Activated naive CD4-positive, alpha-beta T cell treated with anti-CD3 and anti-CD28 coated beads for 36 hours (primary cell): ENCODE results near the gene DAAM1. TPM values are rescaled to one million over a fixed set of nuclear protein-coding genes. Genes with fewer than 3 reads are reported as not detected.
A peak's percentile ranks its signal among the peaks of the same experiment; 100 is the strongest.

Experiments used
- CTCF ChIA-PET: fragments of 350-600 bp; sonication (Branson Sonifier 250); formaldehyde crosslinking; loops from one replicate; lab custom pipeline; 2021; ENCODE audit warnings: antibody characterized with exemption; lab: Charles Lee
- DNase-seq: peaks from one replicate; pipeline ENCODE4 v3.0.0-alpha.2; 2020
- H3K27ac Mint-ChIP-seq: one replicate; pipeline ENCODE4 v1.8.0; 2021; ENCODE audit warnings: mild to moderate bottlenecking, mixed read lengths
- H3K27me3 Mint-ChIP-seq: one replicate; pipeline ENCODE4 v1.8.0; 2021; ENCODE audit warnings: low read depth, mixed read lengths
- H3K36me3 Mint-ChIP-seq: one replicate; pipeline ENCODE4 v1.8.0; 2021; ENCODE audit warnings: low read depth, mixed read lengths
- H3K4me1 Mint-ChIP-seq: one replicate; pipeline ENCODE4 v1.8.0; 2021; ENCODE audit warnings: low read depth, mixed read lengths
- H3K4me3 Mint-ChIP-seq: one replicate; pipeline ENCODE4 v1.8.0; 2021; ENCODE audit warnings: mild to moderate bottlenecking, moderate library complexity, mixed read lengths
- H3K9me3 Mint-ChIP-seq: one replicate; pipeline ENCODE4 v1.8.0; 2021; ENCODE audit warnings: mixed read lengths
- intact Hi-C: fragments of 100-400 bp; cut with micrococcal nuclease; formaldehyde crosslinking; loops from one replicate; pipeline ENCODE4 v1.15.1; 2023
- total RNA-seq, 2 experiments: library from RNA; stranded (reverse); gene quantifications; one replicate each; pipeline ENCODE4 v1.2.3, GENCODE V29; 2021

Gene DAAM1
- total RNA-seq, 2 experiments from 2014 or later, result 7.6 to 8.3 TPM

GRCh38 chr14:59189091-59189785 lies 771 bp downstream of the DAAM1 start:
- Mint-ChIP-seq H3K36me3 (no peaks in the 10 kb centered on the region), H3K4me3 (peak overlapping the region; percentile 91), H3K27me3 (no peaks in the 10 kb centered on the region), H3K27ac (no peak overlapping the region), H3K9me3 (no peaks in the 10 kb centered on the region), H3K4me1 (peaks cover 13% of the 10 kb centered on the region)
- CTCF ChIA-PET, result interaction anchor here (0.6 to 1.2 kb wide), 2 partner anchors 102 to 255 kb away, joined by 3 read pairs; no protein-coding TSS in a partner anchor
- DNase-seq, result peak; percentile 32
- intact Hi-C loops, result loop anchor here (2.0 to 10.0 kb wide), 7 partner anchors 62 to 1798 kb away; partner anchors contain the start of gene NAA30

GRCh38 chr14:59189786-59190368 lies 1.4 kb downstream of the DAAM1 start:
- no peaks in the 10 kb centered on the region for H3K27me3 Mint-ChIP-seq
- intact Hi-C loops, result loop anchor here (2.0 to 10.0 kb wide), 7 partner anchors 63 to 1799 kb away; partner anchors contain the start of gene NAA30

GRCh38 chr14:59190372-59190771 lies 1.9 kb downstream of the DAAM1 start:
- Mint-ChIP-seq H3K36me3 (no peaks in the 10 kb centered on the region), H3K27ac (no peak overlapping the region), H3K27me3 (no peaks in the 10 kb centered on the region), H3K4me1 (peaks cover 13% of the 10 kb centered on the region), H3K4me3 (peak overlapping the region; percentile 91), H3K9me3 (no peaks in the 10 kb centered on the region)
- CTCF ChIA-PET, result interaction anchor here (0.6 to 0.7 kb wide), 2 partner anchors 115 to 253 kb away, joined by 3 read pairs; no protein-coding TSS in a partner anchor
- intact Hi-C loops, result no loop called here
- no peak for DNase-seq

More at GRCh38 chr14:59189786-59190368, 1.4 kb downstream of the DAAM1 start:
- Mint-ChIP-seq H3K9me3 (no peaks in the 10 kb centered on the region), H3K36me3 (no peaks in the 10 kb centered on the region), H3K4me3 (peak overlapping the region; percentile 91), H3K27ac (no peak overlapping the region), H3K4me1 (peaks cover 13% of the 10 kb centered on the region)
- peak; percentile 77 for DNase-seq
- CTCF ChIA-PET, result interaction anchor here (0.6 to 0.7 kb wide), 3 partner anchors 101 to 253 kb away, joined by 3 read pairs; no protein-coding TSS in a partner anchor

GRCh38 chr14:59195912-59196311 lies 7.4 kb downstream of the DAAM1 start:
- H3K4me3 Mint-ChIP-seq, result no peak overlapping the region
- intact Hi-C loops, result no loop called here
- H3K9me3 Mint-ChIP-seq, result no peaks in the 10 kb centered on the region
- no peaks in the 10 kb centered on the region for H3K4me1 Mint-ChIP-seq
- H3K27ac Mint-ChIP-seq, result no peak overlapping the region
- no peaks in the 10 kb centered on the region for H3K36me3 Mint-ChIP-seq
- DNase-seq, result no peak
- CTCF ChIA-PET, result interaction anchor here (0.6 to 0.8 kb wide), 2 partner anchors 11 to 168 kb away, joined by 3 to 4 read pairs; no protein-coding TSS in a partner anchor
- no peaks in the 10 kb centered on the region for H3K27me3 Mint-ChIP-seq

- Mint-ChIP-seq H3K27me3 (no peaks in the 10 kb centered on the region), H3K4me3 (no peak overlapping the region), H3K36me3 (no peaks in the 10 kb centered on the region), H3K9me3 (no peaks in the 10 kb centered on the region), H3K4me1 (peaks cover 4% of the 10 kb centered on the region), H3K27ac (no peak overlapping the region)
- DNase-seq, result no peak
- intact Hi-C loops, result no loop called here
- CTCF ChIA-PET, result no interaction called here
These were observed 9.3 kb downstream of the DAAM1 start for GRCh38 chr14:59197695-59198262.

- H3K27ac Mint-ChIP-seq, result no peak overlapping the region
- no peak overlapping the region for H3K4me3 Mint-ChIP-seq
- peaks cover 4% of the 10 kb centered on the region for H3K4me1 Mint-ChIP-seq
- no peak for DNase-seq
- CTCF ChIA-PET, result no interaction called here
- no peaks in the 10 kb centered on the region for H3K27me3 Mint-ChIP-seq
- intact Hi-C loops, result no loop called here
- H3K9me3 Mint-ChIP-seq, result no peaks in the 10 kb centered on the region
- no peaks in the 10 kb centered on the region for H3K36me3 Mint-ChIP-seq
These were observed 10.7 kb downstream of the DAAM1 start for GRCh38 chr14:59199205-59199604.

DNA sequence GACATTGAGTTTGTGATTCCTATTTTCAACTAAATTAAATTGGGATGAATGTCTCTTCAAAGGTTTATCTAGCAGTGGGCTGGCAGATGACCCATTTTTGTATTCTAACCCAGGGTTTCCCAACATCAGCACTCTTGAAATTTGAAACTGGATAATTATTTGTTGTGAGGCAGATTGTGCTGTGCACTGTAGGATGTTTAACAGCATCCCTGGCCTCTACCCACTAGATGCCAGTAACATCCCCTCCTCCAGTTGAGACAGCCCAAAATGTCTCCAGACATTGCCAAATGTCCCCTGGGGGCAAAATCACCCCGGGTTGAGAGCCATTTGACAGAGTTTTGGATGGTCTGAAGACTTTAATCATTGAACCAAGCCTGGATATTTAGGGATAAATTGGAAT lies 11.1 kb downstream of the DAAM1 start:
- intact Hi-C loops, result no loop called here
- Mint-ChIP-seq H3K4me1 (peaks cover 4% of the 10 kb centered on the region), H3K36me3 (no peaks in the 10 kb centered on the region), H3K4me3 (no peak overlapping the region), H3K27me3 (no peaks in the 10 kb centered on the region), H3K9me3 (no peaks in the 10 kb centered on the region), H3K27ac (no peak overlapping the region)
- DNase-seq, result no peak
- CTCF ChIA-PET, result interaction anchor here (0.7 kb wide), 1 partner anchor 173 kb away, joined by 3 read pairs; no protein-coding TSS in a partner anchor

DNA sequence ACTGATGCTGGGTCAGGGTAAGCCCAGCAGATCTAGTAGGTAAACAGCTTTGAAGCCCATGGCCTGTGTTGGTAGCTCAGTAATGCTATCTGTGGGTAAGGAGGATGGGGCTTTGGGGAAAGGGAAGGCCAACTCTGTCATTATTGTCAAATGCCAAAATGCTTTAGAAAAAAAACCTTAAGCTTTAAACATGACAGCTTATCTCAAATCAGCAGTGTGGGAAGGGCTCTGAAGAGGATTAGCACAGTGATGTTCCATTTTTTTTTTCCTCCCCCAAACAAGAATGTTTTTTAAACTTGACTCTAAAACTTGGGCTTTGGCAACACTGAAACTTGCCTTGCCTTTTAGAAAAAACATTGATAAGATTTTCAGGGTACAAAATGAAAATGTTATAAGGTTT lies 11.7 kb downstream of the DAAM1 start:
- CTCF ChIA-PET, result interaction anchor here (0.7 kb wide), 1 partner anchor 173 kb away, joined by 3 read pairs; no protein-coding TSS in a partner anchor
- no peaks in the 10 kb centered on the region for H3K9me3 Mint-ChIP-seq
- no peak overlapping the region for H3K27ac Mint-ChIP-seq
- H3K4me3 Mint-ChIP-seq, result no peak overlapping the region
- no peaks in the 10 kb centered on the region for H3K27me3 Mint-ChIP-seq
- peaks cover 4% of the 10 kb centered on the region for H3K4me1 Mint-ChIP-seq
- no peak for DNase-seq
- intact Hi-C loops, result no loop called here
- H3K36me3 Mint-ChIP-seq, result no peaks in the 10 kb centered on the region

GRCh38 chr14:59202031-59202430 lies 13.6 kb downstream of the DAAM1 start:
- CTCF ChIA-PET, result no interaction called here
- no peaks in the 10 kb centered on the region for H3K9me3 Mint-ChIP-seq
- no peaks in the 10 kb centered on the region for H3K27me3 Mint-ChIP-seq
- intact Hi-C loops, result no loop called here
- no peaks in the 10 kb centered on the region for H3K36me3 Mint-ChIP-seq
- H3K4me1 Mint-ChIP-seq, result peaks cover 4% of the 10 kb centered on the region
- no peak for DNase-seq
- no peak overlapping the region for H3K27ac Mint-ChIP-seq
- no peak overlapping the region for H3K4me3 Mint-ChIP-seq

DNA sequence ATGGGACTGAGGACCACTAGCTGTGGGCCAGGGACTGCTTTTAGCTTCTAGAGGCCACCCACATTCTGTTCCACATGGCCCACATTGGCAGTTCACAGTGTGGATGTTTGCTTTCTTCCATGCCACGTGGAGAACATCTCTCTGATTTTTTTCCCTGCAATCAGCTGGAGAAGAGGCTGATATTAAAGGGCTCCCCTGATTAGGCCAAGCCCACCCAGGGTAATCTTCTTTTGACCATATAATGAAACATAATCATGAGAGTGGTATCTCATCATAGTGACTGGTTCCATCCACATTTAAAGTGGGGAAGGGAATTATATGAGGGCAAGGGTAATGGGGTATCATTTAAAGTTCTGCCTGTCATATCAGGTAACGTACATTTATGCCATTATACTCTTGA lies 15.8 kb downstream of the DAAM1 start:
- Mint-ChIP-seq H3K27ac (no peak overlapping the region), H3K9me3 (no peaks in the 10 kb centered on the region), H3K36me3 (no peaks in the 10 kb centered on the region), H3K4me1 (peaks cover 4% of the 10 kb centered on the region), H3K27me3 (no peaks in the 10 kb centered on the region), H3K4me3 (no peak overlapping the region)
- intact Hi-C loops, result no loop called here
- CTCF ChIA-PET, result no interaction called here
- DNase-seq, result no peak

- H3K4me1 Mint-ChIP-seq, result peaks cover 2% of the 10 kb centered on the region
These were observed 18.4 kb downstream of the DAAM1 start for GRCh38 chr14:59206892-59207291.

GRCh38 chr14:59207506-59207933 lies 19.1 kb downstream of the DAAM1 start:
- CTCF ChIA-PET, result no interaction called here
- H3K9me3 Mint-ChIP-seq, result no peaks in the 10 kb centered on the region

More at GRCh38 chr14:59206892-59207291, 18.4 kb downstream of the DAAM1 start:
- intact Hi-C loops, result no loop called here
- CTCF ChIA-PET, result interaction anchor here (0.7 kb wide), 1 partner anchor 11 kb away, joined by 4 read pairs; no protein-coding TSS in a partner anchor
- Mint-ChIP-seq H3K4me3 (no peak overlapping the region), H3K36me3 (no peaks in the 10 kb centered on the region), H3K9me3 (no peaks in the 10 kb centered on the region), H3K27ac (no peak overlapping the region), H3K27me3 (no peaks in the 10 kb centered on the region)
- no peak for DNase-seq

More at GRCh38 chr14:59207506-59207933, 19.1 kb downstream of the DAAM1 start:
- intact Hi-C loops, result no loop called here
- H3K27ac Mint-ChIP-seq, result no peak overlapping the region
- H3K4me3 Mint-ChIP-seq, result no peak overlapping the region
- H3K36me3 Mint-ChIP-seq, result no peaks in the 10 kb centered on the region
- H3K27me3 Mint-ChIP-seq, result no peaks in the 10 kb centered on the region
- no peak for DNase-seq
- H3K4me1 Mint-ChIP-seq, result no peaks in the 10 kb centered on the region
